K562 (cell line): ENCODE data around the gene PTPN5. TPM values are rescaled to one million over a fixed set of nuclear protein-coding genes. Genes with fewer than 3 reads are reported as not detected.

ENCODE experiments used
- ATAC-seq: fragments of 200-7000 bp; cut with Tn5 transposase; 3 replicates; pipeline ENCODE4 v1.9.1; 2020; ENCODE audit warnings: moderate library complexity
- BruUV-seq: library from RNA; stranded (reverse); fragments of 400-500 nt; replicated peaks from 2 replicates; lab custom pipeline; 2021; lab: Mats Ljungman, UMichigan
- CTCF ChIA-PET: fragments of 300-600 bp; formaldehyde crosslinking; extraction: SDS; loops from one replicate; lab custom pipeline; 2021; ENCODE audit warnings: low intra/inter-chr PET ratio; lab: Yijun Ruan, JAX
- POLR2A ChIA-PET: fragments of 300-600, 350-650 bp; sonication (Branson Sonifier 250); formaldehyde crosslinking; extraction: SDS; loops from one replicate; lab custom pipeline; 2021; ENCODE audit warnings: antibody characterized with exemption, inconsistent platforms; lab: Yijun Ruan, JAX
- DNase-seq, 4 experiments: peaks; one replicate each; pipeline versions ENCODE4 v3.0.0 to v3.0.0-alpha.2; 2011 to 2018; ENCODE audit warnings: low spot score in 3 of 4, mixed read lengths in 3 of 4; ENCODE audit errors: extremely low read depth in 1 of 4
- FAIRE-seq: peaks from 2 replicates; lab custom pipeline; 2011; peaks lifted over from hg19 to GRCh38; lab: Jason Lieb, UNC
- H2AFZ ChIP-seq: 2 replicates; pipeline ENCODE4 v1.6.0; 2011; ENCODE audit warnings: low read depth, low read length, control low read depth, inconsistent platforms
- H3K27ac ChIP-seq: fragments of 200-600 bp; 3 replicates; pipeline ENCODE4 v1.8.0; 2011; ENCODE audit warnings: low read depth, mild to moderate bottlenecking, control low read depth, inconsistent platforms, low read length, moderate library complexity, mixed read lengths; ENCODE audit errors: extremely low read depth
- H3K27me3 ChIP-seq, 2 experiments: fragments of 300-600 bp in 1 of 2; 2 replicates in 1 of 2; 3 replicates in 1 of 2; pipeline versions ENCODE4 v1.6.0 to v1.8.0; 2011; ENCODE audit warnings: inconsistent platforms in 2 of 2, low read length in 2 of 2, mild to moderate bottlenecking in 1 of 2, mixed read lengths in 1 of 2, moderate library complexity in 1 of 2; ENCODE audit not compliant: control insufficient read depth in 2 of 2, insufficient read depth in 2 of 2
- H3K36me3 ChIP-seq: fragments of 300-600 bp; 3 replicates; pipeline ENCODE4 v1.8.0; 2011; ENCODE audit warnings: mild to moderate bottlenecking, low read length, inconsistent platforms; ENCODE audit not compliant: control insufficient read depth, insufficient read depth
- H3K4me1 ChIP-seq, 2 experiments: fragments of 200-600 bp in 1 of 2; replicated peaks in 1 of 2; 2 replicates in 1 of 2; 3 replicates in 1 of 2; pipeline versions ENCODE4 v1.5.1 to v1.8.0; 2011; ENCODE audit warnings: inconsistent platforms in 2 of 2, low read length in 2 of 2, mild to moderate bottlenecking in 1 of 2, mixed read lengths in 1 of 2, moderate library complexity in 1 of 2; ENCODE audit not compliant: control insufficient read depth in 2 of 2, insufficient read depth in 2 of 2
- H3K4me2 ChIP-seq: 2 replicates; pipeline ENCODE4 v1.6.1; 2011; ENCODE audit warnings: low read length, control low read depth, inconsistent platforms, mixed read lengths; ENCODE audit not compliant: insufficient read depth
- H3K4me3 ChIP-seq: fragments of 200-600 bp; sonication (generic), shearing (Covaris generic); 2 replicates; pipeline ENCODE4 v1.5.1; 2016; ENCODE audit warnings: control low read depth, inconsistent platforms
- H3K79me2 ChIP-seq: fragments of 200-600 bp; 3 replicates; pipeline ENCODE4 v1.8.0; 2011; ENCODE audit warnings: low read length, inconsistent platforms; ENCODE audit not compliant: control insufficient read depth, insufficient read depth
- H3K9ac ChIP-seq, 2 experiments: 2 replicates each; pipeline versions ENCODE4 v1.6.0 to v1.6.1; 2011; ENCODE audit warnings: low read depth in 2 of 2, low read length in 2 of 2, control low read depth in 1 of 2, inconsistent platforms in 1 of 2, mild to moderate bottlenecking in 1 of 2, mixed read lengths in 1 of 2; ENCODE audit not compliant: insufficient read depth in 1 of 2
- H3K9me1 ChIP-seq: one replicate; pipeline ENCODE4 v1.6.0; 2011; ENCODE audit warnings: inconsistent platforms, mild to moderate bottlenecking, low read length, moderate library complexity; ENCODE audit not compliant: control insufficient read depth, insufficient read depth
- H3K9me3 ChIP-seq: replicated peaks from 2 replicates; pipeline ENCODE4 v1.5.1; 2011; ENCODE audit warnings: low read depth, low read length, inconsistent platforms; ENCODE audit not compliant: control insufficient read depth, insufficient read depth
- H4K20me1 ChIP-seq: replicated peaks from 2 replicates; pipeline ENCODE4 v1.6.1; 2011; ENCODE audit warnings: low read length, inconsistent platforms, mixed read lengths; ENCODE audit not compliant: control insufficient read depth, insufficient read depth
- ADNP ChIP-seq: fragments of 200-800 bp; sonication (Bioruptor generic); IDR thresholded peaks from 2 replicates; pipeline ENCODE4 v1.6.1; 2016; ENCODE audit warnings: missing genetic modification characterization, missing compliant biosample characterization
- ARHGAP35 ChIP-seq: fragments of 450-650 bp; IDR thresholded peaks from 2 replicates; pipeline ENCODE4 v1.6.1; 2018; ENCODE audit not compliant: partially characterized antibody
- CREB1 ChIP-seq, 2 experiments: sonication (generic) in 1 of 2; formaldehyde crosslinking in 1 of 2; IDR thresholded peaks; 2 replicates each; pipeline versions ENCODE4 v1.6.1 to v1.8.0; 2012 to 2022; ENCODE audit warnings: inconsistent platforms in 1 of 2, mild to moderate bottlenecking in 1 of 2, missing genetic modification reagents in 1 of 2, moderate library complexity in 1 of 2
- DACH1 ChIP-seq: fragments of 450-650 bp; IDR thresholded peaks from 2 replicates; pipeline ENCODE4 v1.6.1; 2018; ENCODE audit not compliant: partially characterized antibody
- FOS ChIP-seq: IDR thresholded peaks from 3 replicates; pipeline ENCODE4 v1.6.1; 2011; ENCODE audit not compliant: insufficient read length; ENCODE audit errors: extremely low read depth
- GABPB1 ChIP-seq: sonication (generic); formaldehyde crosslinking; IDR thresholded peaks from 2 replicates; pipeline ENCODE4 v1.8.0; 2022; ENCODE audit warnings: mild to moderate bottlenecking, missing genetic modification reagents
- GTF2B ChIP-seq: IDR thresholded peaks from 2 replicates; pipeline ENCODE4 v1.6.1; 2011; ENCODE audit not compliant: insufficient read length; ENCODE audit errors: extremely low read depth
- HMG20B ChIP-seq: fragments of 250-450 bp; sonication (Bioruptor Pico); IDR thresholded peaks from 2 replicates; pipeline ENCODE4 v1.5.0; 2021; ENCODE audit warnings: mild to moderate bottlenecking
- MECOM ChIP-seq: fragments of 250-450 bp; sonication (Bioruptor Pico); IDR thresholded peaks from 2 replicates; pipeline ENCODE4 v1.8.0; 2022; ENCODE audit warnings: inconsistent platforms
- NFIC ChIP-seq: fragments of 450-650 bp; IDR thresholded peaks from 2 replicates; pipeline ENCODE4 v1.6.1; 2017; ENCODE audit warnings: mild to moderate bottlenecking, inconsistent platforms
- NRF1 ChIP-seq, 2 experiments: fragments of 450-650 bp; IDR thresholded peaks in 1 of 2; conservative IDR thresholded peaks in 1 of 2; 2 replicates each; pipeline ENCODE4 v1.6.1; 2014; ENCODE audit warnings: mild to moderate bottlenecking in 2 of 2
- POLR2G ChIP-seq: fragments of 200-400 bp; formaldehyde crosslinking; IDR thresholded peaks from 2 replicates; pipeline ENCODE4 v1.6.1; 2017; ENCODE audit warnings: low read depth, mild to moderate bottlenecking, antibody characterized with exemption, low read length, moderate library complexity
- STAT5A ChIP-seq: IDR thresholded peaks from 2 replicates; pipeline ENCODE4 v1.6.1; 2012; ENCODE audit warnings: low read length, inconsistent platforms, borderline replicate concordance
- TAL1 ChIP-seq: fragments of 450-650 bp; IDR thresholded peaks from 2 replicates; pipeline ENCODE4 v1.6.1; 2016; ENCODE audit warnings: mild to moderate bottlenecking
- ZNF696 ChIP-seq: fragments of 250-450 bp; sonication (Bioruptor Pico); conservative IDR thresholded peaks from 2 replicates; pipeline ENCODE4 v1.4.0; 2020; ENCODE audit warnings: mild to moderate bottlenecking, moderate library complexity
- WGBS: fragments of 100-300 bp; shearing (Covaris generic); methylation state at CpG from one replicate; pipeline ENCODE4 v1.1.6; 2016; ENCODE audit warnings: low coverage, mixed read lengths; ENCODE audit not compliant: insufficient coverage; ENCODE audit errors: missing lambda C conversion rate; 5-methylcytosine and 5-hydroxymethylcytosine counted together
- in situ Hi-C: fragments of 300-500 bp; cut with MboI; formaldehyde crosslinking; loops from 4 replicates; pipeline ENCODE4 v1.15.0; 2018; ENCODE audit warnings: inconsistent platforms, mixed read lengths
- intact Hi-C: fragments of 100-400 bp; cut with micrococcal nuclease; formaldehyde crosslinking; loops from 2 replicates; pipeline ENCODE4 v1.14.2; 2022
- polyA plus RNA-seq, 8 experiments: library from polyadenylated mRNA; depleted of rRNA in 4 of 8; stranded (reverse) in 5 of 8; unstranded in 3 of 8; fragments of >200 nt; fragmentation: Nextera tagmentation in 2 of 8; fragmentation: Illumina TruSeq in 1 of 8; extraction: Ambion mirVana in 2 of 8; extraction: Trizol in 1 of 8; gene quantifications; 2 replicates each; pipeline versions ENCODE4 v1.2.1 to v1.2.3, GENCODE V29; 2011 to 2014; ENCODE audit warnings: inconsistent platforms in 1 of 8, missing spikeins in 1 of 8
- total RNA-seq, 7 experiments: library from RNA; depleted of rRNA in 6 of 7; stranded (reverse); fragments of >200 nt in 6 of 7; fragmentation: Illumina TruSeq in 2 of 7; extraction: Trizol in 2 of 7; gene quantifications; 2 replicates each; pipeline versions ENCODE4 v1.2.1 to v1.2.3, GENCODE V29; 2011 to 2021; ENCODE audit warnings: low replicate concordance in 1 of 7
- TF ChIP-seq, protein P1 (sequence below): fragments of 250-450 bp; sonication (Bioruptor Pico); IDR thresholded peaks from 2 replicates; pipeline ENCODE4 v1.4.0; 2020; ENCODE audit warnings: mild to moderate bottlenecking
- TF ChIP-seq, protein P2 (sequence below): fragments of 150-350 bp; conservative IDR thresholded peaks from 2 replicates; pipeline ENCODE4 v1.6.1; 2014; ENCODE audit warnings: low read length

Gene PTPN5
- total and polyA plus RNA-seq, 9 of the 15 experiments (the other 6 are each of a cell fraction or from before 2014, with no cell fraction given) = not detected

GRCh38 chr11:18791969-18792628, 501 bp upstream of the PTPN5 start:
- H3K4me2 ChIP-seq = no peak overlapping the region

More at GRCh38 chr11:18791969-18792628, 501 bp upstream of the PTPN5 start:
- no peak for DNase-seq
- ATAC-seq = no peak
- CTCF ChIA-PET = no interaction called here
- Histone ChIP-seq H2AFZ (no peak overlapping the region), H3K27ac (no peak overlapping the region), H3K9me1 (no peaks in the 10 kb centered on the region), H3K4me1 (peaks cover 0 to 8% of the 10 kb centered on the region in 2 experiments; a peak in 1 of 5 replicates), H3K9ac (no peak overlapping the region; a peak in 1 of 4 replicates), H3K79me2 (no peaks in the 10 kb centered on the region), H4K20me1 (no peaks in the 10 kb centered on the region; the same call in 1 of the 2 replicates), H3K27me3 (peaks cover 0 to 33% of the 10 kb centered on the region in 2 experiments), H3K36me3 (no peaks in the 10 kb centered on the region), H3K4me3 (no peak overlapping the region), H3K9me3 (no peaks in the 10 kb centered on the region)
- in situ Hi-C loops (no loop called here), intact Hi-C loops (no loop called here)
- no TSS peak for BruUV-seq
- POLR2A ChIA-PET = interaction anchor here (0.7 kb wide), 1 partner anchor 871 kb away, joined by 4 read pairs; no protein-coding TSS in a partner anchor
- no peak for FAIRE-seq
- WGBS = 13% methylated on average over 38 of the region's 43 CpGs
- TF ChIP-seq ZNF696 (CRISPR knock-in tag) (no peak), ARHGAP35 (no peak), GABPB1 (CRISPR knock-in tag) (no peak), DACH1 (no peak), FOS (no peak), NFIC (no peak), STAT5A (no peak), GTF2B (no peak), POLR2G (no peak), NRF1 (conservative IDR thresholded peaks at IDR 0.05 in 1 of 2, IDR thresholded peaks at IDR 0.05 in 1 of 2) (no peak), CREB1 (IDR thresholded peaks at IDR 0.05) (no peak), CREB1 (CRISPR knock-in tag; IDR thresholded peaks at IDR 0.05) (no peak), MECOM (CRISPR knock-in tag) (no peak), ADNP (no peak), HMG20B (no peak), TAL1 (no peak)
- TF ChIP-seq, protein P1, sequence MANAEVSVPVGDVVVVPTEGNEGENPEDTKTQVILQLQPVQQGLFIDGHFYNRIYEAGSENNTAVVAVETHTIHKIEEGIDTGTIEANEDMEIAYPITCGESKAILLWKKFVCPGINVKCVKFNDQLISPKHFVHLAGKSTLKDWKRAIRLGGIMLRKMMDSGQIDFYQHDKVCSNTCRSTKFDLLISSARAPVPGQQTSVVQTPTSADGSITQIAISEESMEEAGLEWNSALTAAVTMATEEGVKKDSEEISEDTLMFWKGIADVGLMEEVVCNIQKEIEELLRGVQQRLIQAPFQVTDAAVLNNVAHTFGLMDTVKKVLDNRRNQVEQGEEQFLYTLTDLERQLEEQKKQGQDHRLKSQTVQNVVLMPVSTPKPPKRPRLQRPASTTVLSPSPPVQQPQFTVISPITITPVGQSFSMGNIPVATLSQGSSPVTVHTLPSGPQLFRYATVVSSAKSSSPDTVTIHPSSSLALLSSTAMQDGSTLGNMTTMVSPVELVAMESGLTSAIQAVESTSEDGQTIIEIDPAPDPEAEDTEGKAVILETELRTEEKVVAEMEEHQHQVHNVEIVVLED = no peak
- TF ChIP-seq, protein P2, sequence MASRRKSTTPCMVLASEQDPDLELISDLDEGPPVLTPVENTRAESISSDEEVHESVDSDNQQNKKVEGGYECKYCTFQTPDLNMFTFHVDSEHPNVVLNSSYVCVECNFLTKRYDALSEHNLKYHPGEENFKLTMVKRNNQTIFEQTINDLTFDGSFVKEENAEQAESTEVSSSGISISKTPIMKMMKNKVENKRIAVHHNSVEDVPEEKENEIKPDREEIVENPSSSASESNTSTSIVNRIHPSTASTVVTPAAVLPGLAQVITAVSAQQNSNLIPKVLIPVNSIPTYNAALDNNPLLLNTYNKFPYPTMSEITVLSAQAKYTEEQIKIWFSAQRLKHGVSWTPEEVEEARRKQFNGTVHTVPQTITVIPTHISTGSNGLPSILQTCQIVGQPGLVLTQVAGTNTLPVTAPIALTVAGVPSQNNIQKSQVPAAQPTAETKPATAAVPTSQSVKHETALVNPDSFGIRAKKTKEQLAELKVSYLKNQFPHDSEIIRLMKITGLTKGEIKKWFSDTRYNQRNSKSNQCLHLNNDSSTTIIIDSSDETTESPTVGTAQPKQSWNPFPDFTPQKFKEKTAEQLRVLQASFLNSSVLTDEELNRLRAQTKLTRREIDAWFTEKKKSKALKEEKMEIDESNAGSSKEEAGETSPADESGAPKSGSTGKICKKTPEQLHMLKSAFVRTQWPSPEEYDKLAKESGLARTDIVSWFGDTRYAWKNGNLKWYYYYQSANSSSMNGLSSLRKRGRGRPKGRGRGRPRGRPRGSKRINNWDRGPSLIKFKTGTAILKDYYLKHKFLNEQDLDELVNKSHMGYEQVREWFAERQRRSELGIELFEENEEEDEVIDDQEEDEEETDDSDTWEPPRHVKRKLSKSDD = no peak
